ENCODE measurements around the gene MFGE8. TPM values are rescaled to one million over a fixed set of nuclear protein-coding genes. Genes with fewer than 3 reads are reported as not detected.
"Not testable (repeated sequence)": the region's sequence is repeated elsewhere in the genome, so short reads cannot be mapped to it uniquely, and the experiment has no call there.

MFGE8 gene
- total RNA-seq, 1 experiment from 2014 or later: 32.0 TPM

GRCh38 chr15:88932271-88932874 is 19.2 kb upstream of the MFGE8 start:
- ATAC-seq (no peak), DNase-seq (no peak)
- no peaks in the 10 kb centered on the region for H3K9me3 ChIP-seq (ENCODE audit: low read length)
- H3K27me3 ChIP-seq (ENCODE audit: low read length): no peaks in the 10 kb centered on the region
- TF ChIP-seq, protein P1, sequence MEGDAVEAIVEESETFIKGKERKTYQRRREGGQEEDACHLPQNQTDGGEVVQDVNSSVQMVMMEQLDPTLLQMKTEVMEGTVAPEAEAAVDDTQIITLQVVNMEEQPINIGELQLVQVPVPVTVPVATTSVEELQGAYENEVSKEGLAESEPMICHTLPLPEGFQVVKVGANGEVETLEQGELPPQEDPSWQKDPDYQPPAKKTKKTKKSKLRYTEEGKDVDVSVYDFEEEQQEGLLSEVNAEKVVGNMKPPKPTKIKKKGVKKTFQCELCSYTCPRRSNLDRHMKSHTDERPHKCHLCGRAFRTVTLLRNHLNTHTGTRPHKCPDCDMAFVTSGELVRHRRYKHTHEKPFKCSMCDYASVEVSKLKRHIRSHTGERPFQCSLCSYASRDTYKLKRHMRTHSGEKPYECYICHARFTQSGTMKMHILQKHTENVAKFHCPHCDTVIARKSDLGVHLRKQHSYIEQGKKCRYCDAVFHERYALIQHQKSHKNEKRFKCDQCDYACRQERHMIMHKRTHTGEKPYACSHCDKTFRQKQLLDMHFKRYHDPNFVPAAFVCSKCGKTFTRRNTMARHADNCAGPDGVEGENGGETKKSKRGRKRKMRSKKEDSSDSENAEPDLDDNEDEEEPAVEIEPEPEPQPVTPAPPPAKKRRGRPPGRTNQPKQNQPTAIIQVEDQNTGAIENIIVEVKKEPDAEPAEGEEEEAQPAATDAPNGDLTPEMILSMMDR (conservative IDR thresholded peaks at IDR 0.05; ENCODE audit: low read depth, low read length): no peak
- peaks cover 8% of the 10 kb centered on the region for H3K4me1 ChIP-seq (ENCODE audit: insufficient read depth, low read length)
- no peaks in the 10 kb centered on the region for H3F3A ChIP-seq (ENCODE audit: low read length, unreplicated experiment)
- no peak overlapping the region for H3K9ac ChIP-seq (ENCODE audit: low read length)
- H3K4me3 ChIP-seq (ENCODE audit: low read length): no peak overlapping the region
- H3K79me2 ChIP-seq (ENCODE audit: low read length): no peaks in the 10 kb centered on the region
- POLR2A ChIA-PET (ENCODE audit: unreplicated experiment): no interaction called here
- H3K4me2 ChIP-seq (ENCODE audit: low read length): no peak overlapping the region
- H3K36me3 ChIP-seq (ENCODE audit: low read depth, low read length): no peaks in the 10 kb centered on the region
- no TSS peak for BruUV-seq (replicated peaks)
- intact Hi-C loops (cut with micrococcal nuclease): no loop called here
- no peaks in the 10 kb centered on the region for H3K9me2 ChIP-seq (replicated peaks; ENCODE audit: low read length)
- no peaks in the 10 kb centered on the region for H4K20me1 ChIP-seq (ENCODE audit: low read length)
- H2AFZ ChIP-seq (ENCODE audit: low read length): no peak overlapping the region
- CTCF ChIA-PET: no interaction called here
- no peak overlapping the region for H3K27ac ChIP-seq (ENCODE audit: low read length)

- Histone ChIP-seq H3K4me2 (ENCODE audit: low read length) (no peak overlapping the region), H4K20me1 (ENCODE audit: low read length) (no peaks in the 10 kb centered on the region), H3K9me2 (replicated peaks; ENCODE audit: low read length) (no peaks in the 10 kb centered on the region), H3K36me3 (ENCODE audit: low read depth, low read length) (no peaks in the 10 kb centered on the region), H2AFZ (ENCODE audit: low read length) (no peak overlapping the region), H3K27ac (ENCODE audit: low read length) (no peak overlapping the region), H3F3A (ENCODE audit: low read length, unreplicated experiment) (no peaks in the 10 kb centered on the region), H3K9ac (ENCODE audit: low read length) (no peak overlapping the region), H3K4me3 (ENCODE audit: low read length) (no peak overlapping the region), H3K9me3 (ENCODE audit: low read length) (no peaks in the 10 kb centered on the region), H3K27me3 (ENCODE audit: low read length) (no peaks in the 10 kb centered on the region), H3K4me1 (ENCODE audit: insufficient read depth, low read length) (peaks cover 8% of the 10 kb centered on the region), H3K79me2 (ENCODE audit: low read length) (no peaks in the 10 kb centered on the region)
- intact Hi-C loops (cut with micrococcal nuclease): no loop called here
- POLR2A ChIA-PET (ENCODE audit: unreplicated experiment): no interaction called here
- BruUV-seq (replicated peaks): no TSS peak
- peak; percentile 20 for DNase-seq
- CTCF ChIA-PET: no interaction called here
- no peak for TF ChIP-seq EZH2 (IDR thresholded peaks at IDR 0.05; ENCODE audit: low read length, unreplicated experiment)
- TF ChIP-seq EZH2phosphoT487 (IDR thresholded peaks at IDR 0.05; ENCODE audit: borderline replicate concordance, low read length): no peak
- TF ChIP-seq, protein P1 (conservative IDR thresholded peaks at IDR 0.05; ENCODE audit: low read depth, low read length): no peak
- no peak for ATAC-seq
Observed at GRCh38 chr15:88930579-88930978, 17.4 kb upstream of the MFGE8 start.

DNA sequence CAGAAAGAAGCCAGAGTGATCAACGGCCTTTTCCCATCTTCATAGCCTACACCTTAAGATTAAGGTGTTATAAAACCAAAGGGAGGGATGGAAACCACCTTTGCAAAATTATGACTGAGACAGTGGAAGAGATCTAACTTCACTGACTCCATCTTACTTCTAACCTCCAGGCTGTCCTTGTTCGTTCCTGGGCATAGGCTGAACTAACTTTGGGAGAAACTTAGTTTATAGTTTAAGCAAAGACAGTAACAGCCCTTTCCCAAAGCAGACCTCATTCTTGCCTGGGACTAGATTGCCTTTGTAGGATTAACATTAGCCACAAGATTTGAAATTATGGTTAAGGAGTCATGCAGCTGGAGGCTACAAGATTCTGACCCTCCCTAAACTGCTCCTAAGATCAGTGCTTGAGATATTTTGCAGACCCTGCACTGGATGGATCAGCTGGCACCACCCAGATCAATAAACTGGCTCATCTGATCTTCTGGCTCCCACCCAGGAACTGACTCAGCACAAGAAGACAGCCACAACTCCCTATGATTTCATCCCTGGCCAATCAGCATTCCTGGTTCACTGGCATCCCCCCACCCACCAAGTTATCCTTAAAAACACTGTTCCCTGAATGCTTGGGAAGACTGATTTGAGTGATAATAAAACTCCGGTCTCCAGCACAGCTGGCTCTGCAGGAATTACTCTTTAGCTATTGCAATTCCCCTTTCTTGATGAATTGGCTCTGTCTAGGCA is 16.3 kb upstream of the MFGE8 start:
- peak; percentile 59 for DNase-seq
- H3K79me2 ChIP-seq (ENCODE audit: low read length); BruUV-seq (replicated peaks); H3K36me3 ChIP-seq (ENCODE audit: low read depth, low read length); H3F3A ChIP-seq (ENCODE audit: low read length, unreplicated experiment); intact Hi-C loops (cut with micrococcal nuclease); ATAC-seq; POLR2A ChIA-PET (ENCODE audit: unreplicated experiment); CTCF ChIA-PET; H3K27ac ChIP-seq (ENCODE audit: low read length); H3K9me2 ChIP-seq (replicated peaks; ENCODE audit: low read length); H3K9me3 ChIP-seq (ENCODE audit: low read length); H3K4me3 ChIP-seq (ENCODE audit: low read length); H3K27me3 ChIP-seq (ENCODE audit: low read length); H3K4me2 ChIP-seq (ENCODE audit: low read length); H2AFZ ChIP-seq (ENCODE audit: low read length); H3K4me1 ChIP-seq (ENCODE audit: insufficient read depth, low read length); H3K9ac ChIP-seq (ENCODE audit: low read length); H4K20me1 ChIP-seq (ENCODE audit: low read length): not testable (repeated sequence)

- H2AFZ ChIP-seq (ENCODE audit: low read length); POLR2A ChIA-PET (ENCODE audit: unreplicated experiment); BruUV-seq (replicated peaks); H3K4me2 ChIP-seq (ENCODE audit: low read length); CTCF ChIA-PET; H3K9ac ChIP-seq (ENCODE audit: low read length); H3K9me3 ChIP-seq (ENCODE audit: low read length); H3K4me3 ChIP-seq (ENCODE audit: low read length); H3K79me2 ChIP-seq (ENCODE audit: low read length); H3F3A ChIP-seq (ENCODE audit: low read length, unreplicated experiment); DNase-seq; ATAC-seq; H3K36me3 ChIP-seq (ENCODE audit: low read depth, low read length); H3K27me3 ChIP-seq (ENCODE audit: low read length); H3K9me2 ChIP-seq (replicated peaks; ENCODE audit: low read length); H4K20me1 ChIP-seq (ENCODE audit: low read length); intact Hi-C loops (cut with micrococcal nuclease); H3K27ac ChIP-seq (ENCODE audit: low read length); H3K4me1 ChIP-seq (ENCODE audit: insufficient read depth, low read length): not testable (repeated sequence)
Observed at GRCh38 chr15:88928192-88928591, 15.0 kb upstream of the MFGE8 start.

DNA sequence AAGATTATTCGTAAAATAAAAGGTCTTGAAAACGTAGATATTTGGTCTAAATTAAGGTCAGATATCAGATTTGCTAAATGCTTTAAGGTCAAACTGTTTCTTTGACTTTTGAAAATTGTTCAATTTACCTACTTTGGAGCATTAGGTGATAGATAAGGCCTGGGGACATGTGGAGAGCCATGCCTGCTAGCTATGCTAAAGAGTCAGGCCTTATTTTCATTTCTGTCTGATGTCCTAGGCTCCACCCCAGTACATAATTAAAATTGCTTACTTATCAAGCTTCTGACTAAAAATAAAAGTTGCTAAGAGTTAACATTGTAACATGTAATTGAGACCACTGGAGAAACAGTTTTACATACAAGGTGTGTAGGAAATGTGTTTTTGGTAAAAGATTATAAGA is 12.5 kb upstream of the MFGE8 start:
- H3K27ac ChIP-seq (ENCODE audit: low read length); H3F3A ChIP-seq (ENCODE audit: low read length, unreplicated experiment); H3K4me2 ChIP-seq (ENCODE audit: low read length); ATAC-seq; BruUV-seq (replicated peaks); H3K79me2 ChIP-seq (ENCODE audit: low read length); DNase-seq; H3K9ac ChIP-seq (ENCODE audit: low read length); intact Hi-C loops (cut with micrococcal nuclease); CTCF ChIA-PET; H3K9me3 ChIP-seq (ENCODE audit: low read length); H3K36me3 ChIP-seq (ENCODE audit: low read depth, low read length); H3K9me2 ChIP-seq (replicated peaks; ENCODE audit: low read length); H2AFZ ChIP-seq (ENCODE audit: low read length); H4K20me1 ChIP-seq (ENCODE audit: low read length); H3K27me3 ChIP-seq (ENCODE audit: low read length); H3K4me3 ChIP-seq (ENCODE audit: low read length); POLR2A ChIA-PET (ENCODE audit: unreplicated experiment): not testable (repeated sequence)
- H3K4me1 ChIP-seq (ENCODE audit: insufficient read depth, low read length): peaks cover 13% of the 10 kb centered on the region

All from PC-3 (cell line).